ENCODE data around the gene ITPRIP. TPM values are rescaled to one million over a fixed set of nuclear protein-coding genes. Genes with fewer than 3 reads are reported as not detected.

ITPRIP gene
- total and polyA plus RNA-seq, 12 donors, result 17.5 to 87.2 (median 35.9) TPM

DNA sequence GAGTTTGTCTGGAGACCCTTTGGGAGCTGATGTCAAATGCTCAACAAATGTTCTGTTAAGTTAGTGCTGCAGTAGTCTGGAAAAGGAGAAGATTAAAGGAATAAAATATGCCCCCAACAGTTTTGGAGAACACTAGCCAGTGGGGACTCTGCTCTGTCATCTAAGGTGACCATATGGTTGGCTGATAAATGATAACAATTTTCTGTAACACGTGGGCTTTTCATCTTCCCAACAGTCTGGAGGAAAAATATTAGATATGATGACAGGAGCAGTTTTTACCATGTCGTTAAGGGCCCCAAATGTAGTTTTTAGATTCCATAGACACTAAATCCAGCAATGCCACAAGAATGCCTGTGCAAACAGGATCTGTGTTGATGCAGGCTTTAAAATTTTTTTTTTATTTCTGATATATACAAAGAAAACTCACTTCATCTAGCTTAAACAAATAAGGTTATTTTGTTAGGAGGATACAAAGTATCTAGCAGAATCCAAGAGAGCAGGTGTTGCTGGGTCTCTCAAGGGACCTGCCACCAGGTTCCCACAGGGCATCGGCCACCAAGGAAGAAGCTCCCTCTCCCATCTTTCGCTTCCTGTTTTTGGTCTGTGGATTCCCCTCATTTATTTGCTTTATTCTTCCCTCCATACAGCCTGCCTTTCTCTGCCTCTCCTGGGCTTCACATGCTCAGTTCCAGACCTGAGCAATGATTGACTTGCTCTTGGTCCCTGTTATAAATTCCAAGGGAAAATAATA lies 9.2 kb upstream of the ITPRIP start:
- TF ChIP-seq, protein P1, sequence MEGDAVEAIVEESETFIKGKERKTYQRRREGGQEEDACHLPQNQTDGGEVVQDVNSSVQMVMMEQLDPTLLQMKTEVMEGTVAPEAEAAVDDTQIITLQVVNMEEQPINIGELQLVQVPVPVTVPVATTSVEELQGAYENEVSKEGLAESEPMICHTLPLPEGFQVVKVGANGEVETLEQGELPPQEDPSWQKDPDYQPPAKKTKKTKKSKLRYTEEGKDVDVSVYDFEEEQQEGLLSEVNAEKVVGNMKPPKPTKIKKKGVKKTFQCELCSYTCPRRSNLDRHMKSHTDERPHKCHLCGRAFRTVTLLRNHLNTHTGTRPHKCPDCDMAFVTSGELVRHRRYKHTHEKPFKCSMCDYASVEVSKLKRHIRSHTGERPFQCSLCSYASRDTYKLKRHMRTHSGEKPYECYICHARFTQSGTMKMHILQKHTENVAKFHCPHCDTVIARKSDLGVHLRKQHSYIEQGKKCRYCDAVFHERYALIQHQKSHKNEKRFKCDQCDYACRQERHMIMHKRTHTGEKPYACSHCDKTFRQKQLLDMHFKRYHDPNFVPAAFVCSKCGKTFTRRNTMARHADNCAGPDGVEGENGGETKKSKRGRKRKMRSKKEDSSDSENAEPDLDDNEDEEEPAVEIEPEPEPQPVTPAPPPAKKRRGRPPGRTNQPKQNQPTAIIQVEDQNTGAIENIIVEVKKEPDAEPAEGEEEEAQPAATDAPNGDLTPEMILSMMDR (IDR thresholded peaks at IDR 0.05), result no peak
- peaks cover 0 to 71% (median 27%) of the 10 kb centered on the region in 9 donors for H3K4me1 ChIP-seq

DNA sequence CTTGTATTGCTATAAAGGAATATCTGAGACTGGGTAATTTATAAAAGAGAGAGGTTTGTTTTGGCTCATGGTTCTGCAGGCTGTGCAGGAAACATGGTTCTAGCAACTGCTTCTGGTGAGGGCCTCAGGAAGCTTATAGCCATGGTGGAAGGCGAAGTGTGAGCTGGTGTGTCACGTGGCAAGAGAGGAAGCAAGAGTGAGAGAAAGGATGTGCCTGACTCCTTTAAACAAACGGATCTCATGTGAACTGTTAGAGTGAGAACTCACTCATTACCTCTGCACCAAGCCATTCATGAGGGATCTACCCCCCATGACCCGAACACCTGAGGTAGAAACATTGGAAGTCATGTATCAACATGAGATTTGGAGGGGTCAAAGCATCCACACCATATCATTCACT lies 7.7 kb upstream of the ITPRIP start:
- intact Hi-C loops (cut with DNase I), result loop anchor here in 4 of 10 donors (5.0 to 10.0 kb wide), 3 partner anchors 39 to 461 kb away; no protein-coding TSS in a partner anchor
- TF ChIP-seq, protein P1 (IDR thresholded peaks at IDR 0.05), result no peak
- H3K27ac ChIP-seq, result peak overlapping the region in 1 of 10 donors; percentile 17
- H3K4me3 ChIP-seq, result no peak overlapping the region
- DNase-seq, result no peak
- H3K9me3 ChIP-seq, result no peaks in the 10 kb centered on the region
- 69 to 71% methylated on average over 4 of the region's 4 CpGs for WGBS, 2 donors
- H3K27me3 ChIP-seq, result no peaks in the 10 kb centered on the region
- ATAC-seq, result no peak
- peaks cover 0 to 60% (median 29%) of the 10 kb centered on the region in 9 donors for H3K4me1 ChIP-seq
- H3K36me3 ChIP-seq, result no peaks in the 10 kb centered on the region

More for the DNA sequence above, 9.2 kb upstream of the ITPRIP start:
- no peak overlapping the region for H3K27ac ChIP-seq
- no peaks in the 10 kb centered on the region for H3K27me3 ChIP-seq
- intact Hi-C loops (cut with DNase I), result loop anchor here in 4 of 10 donors (5.0 to 10.0 kb wide), 3 partner anchors 40 to 463 kb away; no protein-coding TSS in a partner anchor
- H3K4me3 ChIP-seq, result no peak overlapping the region
- DNase-seq, result no peak
- WGBS, 2 donors, result 83 to 84% methylated on average over 4 of the region's 4 CpGs
- ATAC-seq, result no peak
- H3K36me3 ChIP-seq, result no peaks in the 10 kb centered on the region
- no peaks in the 10 kb centered on the region for H3K9me3 ChIP-seq

DNA sequence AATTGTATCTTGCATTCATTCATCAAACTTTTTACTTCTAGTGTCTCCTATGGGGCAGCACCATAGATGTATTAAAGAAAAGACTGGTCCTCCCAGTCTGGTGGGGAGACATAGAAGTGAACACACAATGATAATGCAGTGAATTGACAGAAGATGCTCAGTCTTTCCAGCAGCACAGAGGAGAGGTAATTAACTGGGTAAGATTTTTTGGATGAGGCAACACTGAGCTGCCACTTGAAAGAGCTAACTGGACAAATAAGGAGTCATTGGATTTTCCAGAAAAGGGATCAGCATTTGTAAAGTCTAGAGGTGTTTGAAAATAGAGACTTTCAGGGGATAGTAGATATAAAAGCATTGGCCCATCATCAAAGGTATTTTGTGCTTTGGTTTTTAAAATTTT lies 7.2 kb upstream of the ITPRIP start:
- H3K36me3 ChIP-seq, result no peaks in the 10 kb centered on the region
- intact Hi-C loops (cut with DNase I), result loop anchor here in 4 of 10 donors (5.0 to 10.0 kb wide), 3 partner anchors 38 to 461 kb away; no protein-coding TSS in a partner anchor
- no peaks in the 10 kb centered on the region for H3K27me3 ChIP-seq
- H3K9me3 ChIP-seq, result no peaks in the 10 kb centered on the region
- TF ChIP-seq, protein P1 (IDR thresholded peaks at IDR 0.05), result no peak
- H3K4me1 ChIP-seq, result peaks cover 0 to 58% (median 34%) of the 10 kb centered on the region in 9 donors
- H3K4me3 ChIP-seq, result no peak overlapping the region
- ATAC-seq (no peak), DNase-seq (no peak)
- no peak overlapping the region for H3K27ac ChIP-seq

DNA sequence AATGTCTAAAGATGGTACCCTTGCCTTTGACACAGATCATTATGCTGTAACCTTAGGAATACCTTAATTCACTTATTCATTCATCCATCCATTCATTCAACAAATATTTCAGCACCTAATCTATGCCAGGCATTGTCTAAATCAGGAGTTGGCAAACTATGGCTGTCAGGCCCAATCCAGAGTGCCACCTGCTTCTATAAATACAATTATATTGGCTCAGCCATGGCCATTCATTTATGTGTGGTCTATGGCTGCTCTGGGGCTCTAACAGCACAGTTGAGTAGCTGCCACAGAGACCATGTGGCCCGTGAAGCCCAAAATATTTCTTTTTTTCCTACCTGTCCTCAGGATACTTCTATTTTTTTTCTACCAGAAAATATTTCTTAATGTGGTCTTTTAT lies 6.0 kb upstream of the ITPRIP start:
- ATAC-seq (peak in 5 of 8 donors; percentile 33 to 59 (median 45)), DNase-seq (no peak)
- TF ChIP-seq, protein P1 (IDR thresholded peaks at IDR 0.05), result no peak
- Histone ChIP-seq H3K27me3 (no peaks in the 10 kb centered on the region), H3K27ac (peak overlapping the region in 8 of 10 donors; percentile 34 to 99 (median 58)), H3K9me3 (no peaks in the 10 kb centered on the region), H3K4me1 (peaks cover 0 to 58% (median 37%) of the 10 kb centered on the region in 9 donors), H3K4me3 (no peak overlapping the region), H3K36me3 (no peaks in the 10 kb centered on the region)
- 58 to 69% methylated on average over 1 of the region's 1 CpG for WGBS, 2 donors
- intact Hi-C loops (cut with DNase I), result loop anchor here in 3 of 10 donors (5.0 to 10.0 kb wide), 2 partner anchors 37 to 459 kb away; no protein-coding TSS in a partner anchor

All from heart right ventricle (tissue), 16 donors.